COLO829 (cell line): ENCODE data around the gene TMEM128.
A peak's percentile ranks its signal among the peaks of the same experiment; 100 is the strongest.
"Not testable (repeated sequence)": the region's sequence is repeated elsewhere in the genome, so short reads cannot be mapped to it uniquely, and the experiment has no call there.

Experiments used
- DNase-seq: peaks from one replicate; pipeline ENCODE4 v3.0.0; 2012; ENCODE audit warnings: low spot score

TMEM128 gene

DNA sequence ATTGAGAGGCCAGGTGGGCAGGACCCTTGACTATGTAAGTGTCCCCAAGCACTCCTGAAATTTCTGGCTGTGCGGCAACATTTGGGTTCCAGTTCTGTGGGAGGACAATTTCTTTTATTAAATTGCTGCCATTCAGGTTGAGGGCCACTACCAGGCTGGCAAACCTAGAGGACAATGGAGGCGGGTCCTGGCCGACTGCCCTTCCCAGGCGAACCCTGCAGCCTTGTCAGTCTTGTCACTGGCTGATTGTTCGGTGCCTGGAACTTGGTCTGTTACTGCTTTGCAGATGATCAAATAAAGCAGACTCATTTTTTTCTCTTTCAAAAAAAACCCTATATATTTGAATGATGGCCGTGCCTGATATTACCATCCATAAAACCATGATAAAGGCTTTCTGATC lies 6.6 kb upstream of the TMEM128 start:
- DNase-seq: no peak

DNA sequence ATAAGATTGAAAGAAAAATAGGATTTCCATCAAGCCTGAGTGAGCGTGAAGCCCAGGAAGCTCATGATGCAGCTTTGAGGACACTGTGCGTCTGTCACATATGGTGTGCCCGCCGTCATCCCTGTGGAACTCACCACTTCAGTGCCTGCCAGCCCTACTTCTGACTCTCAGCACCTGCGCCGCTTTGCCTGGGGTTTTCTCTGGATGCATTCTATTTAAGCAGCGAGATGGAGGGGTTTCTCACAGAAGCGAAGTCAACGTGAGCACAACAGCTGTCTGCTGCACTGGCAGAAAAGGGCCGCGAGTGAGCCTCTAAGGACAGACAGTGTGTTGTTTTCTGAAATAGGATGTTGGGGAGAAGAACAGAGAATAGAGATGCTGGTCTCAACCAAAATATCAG lies 6.2 kb upstream of the TMEM128 start:
- DNase-seq: no peak

DNA sequence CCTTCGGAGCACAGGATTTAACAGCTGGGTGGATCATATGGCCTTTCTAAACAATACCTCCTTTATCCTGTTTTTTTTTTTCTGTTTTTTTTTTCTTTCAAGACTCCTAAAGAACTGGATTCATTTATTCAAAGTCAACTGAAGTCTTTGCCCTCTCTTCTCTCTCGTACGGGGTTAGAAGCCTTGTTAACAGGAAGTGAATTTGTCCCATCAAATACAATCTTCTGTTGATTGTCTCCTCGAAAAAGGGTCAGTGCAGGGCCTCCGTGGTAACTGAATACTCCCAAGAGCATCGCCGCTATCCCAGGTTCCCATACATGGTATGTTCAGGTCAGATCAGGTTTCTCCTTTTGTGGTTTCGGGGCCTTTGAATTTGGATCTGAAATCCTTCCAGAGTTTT lies 1.8 kb upstream of the TMEM128 start:
- peak; percentile 76 for DNase-seq

DNA sequence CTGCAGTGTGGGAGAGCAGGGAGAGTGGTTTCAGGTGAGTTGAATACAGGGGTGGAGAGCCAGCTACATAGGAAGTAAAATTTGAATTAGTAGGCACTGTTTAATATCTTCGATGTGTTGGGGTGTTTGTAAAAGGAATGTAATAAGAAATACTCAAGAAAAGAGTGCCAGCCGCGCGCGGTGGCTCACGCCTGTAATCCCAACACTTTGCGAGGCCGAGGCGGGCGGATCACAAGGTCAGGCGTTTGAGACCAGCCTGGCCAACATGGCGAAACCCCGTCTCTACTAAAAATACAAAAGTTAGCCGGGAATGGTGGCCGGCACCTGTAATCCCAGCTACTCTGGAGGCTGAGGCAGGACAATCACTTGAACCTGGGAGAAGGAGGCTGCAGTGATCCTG lies 1.3 kb upstream of the TMEM128 start:
- not testable (repeated sequence) for DNase-seq

DNA sequence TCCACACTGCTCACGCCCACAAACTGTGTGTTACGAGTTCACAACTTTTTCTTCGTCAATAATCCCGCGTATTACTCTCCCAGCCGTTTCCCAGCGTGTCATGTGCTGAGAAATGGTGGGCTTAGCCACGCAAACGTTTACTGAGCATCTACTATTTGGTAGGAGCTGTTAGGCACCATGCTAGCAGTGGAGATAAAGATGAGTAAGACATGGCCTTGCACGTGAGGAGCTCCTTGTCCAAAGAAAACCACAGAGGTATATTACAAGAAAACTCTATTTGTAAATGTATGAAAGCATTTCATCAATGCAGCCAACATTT lies 821 bp upstream of the TMEM128 start:
- DNase-seq: peak; percentile 16

DNA sequence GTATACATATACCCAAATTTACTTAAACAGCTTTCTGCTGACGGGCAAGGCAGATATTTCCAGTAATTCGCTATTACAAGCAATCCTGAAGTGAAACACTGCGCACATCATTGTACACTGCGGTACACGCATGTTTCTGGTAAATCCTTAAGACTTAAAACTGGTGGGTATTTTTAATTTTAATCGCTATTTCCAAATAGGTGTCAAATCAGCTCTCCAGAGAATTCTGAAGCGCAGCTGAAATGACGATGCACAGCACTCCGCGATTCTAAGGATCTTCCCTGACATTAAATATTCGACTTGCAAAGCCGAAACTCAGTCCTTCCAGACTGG lies 361 bp downstream of the TMEM128 start:
- no peak for DNase-seq

DNA sequence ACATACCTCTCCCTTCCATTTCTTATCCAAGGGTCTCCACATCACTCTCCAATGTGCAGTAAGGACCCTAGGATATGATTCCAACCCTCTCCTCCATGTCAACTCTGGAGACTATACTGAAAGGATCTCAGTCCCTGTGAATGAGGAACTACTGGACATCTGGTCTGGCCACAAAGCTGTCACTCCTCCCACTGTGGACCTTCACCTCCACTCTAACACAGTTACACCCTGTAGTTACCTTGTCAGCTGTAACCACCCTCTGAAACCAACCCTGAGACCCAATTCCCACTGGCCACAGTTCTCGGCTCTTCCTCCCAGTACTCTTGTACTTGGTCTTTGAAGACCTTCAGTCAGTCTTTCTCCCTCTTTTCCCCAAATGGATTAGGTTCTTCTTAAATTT lies 2.9 kb downstream of the TMEM128 start:
- no peak for DNase-seq

DNA sequence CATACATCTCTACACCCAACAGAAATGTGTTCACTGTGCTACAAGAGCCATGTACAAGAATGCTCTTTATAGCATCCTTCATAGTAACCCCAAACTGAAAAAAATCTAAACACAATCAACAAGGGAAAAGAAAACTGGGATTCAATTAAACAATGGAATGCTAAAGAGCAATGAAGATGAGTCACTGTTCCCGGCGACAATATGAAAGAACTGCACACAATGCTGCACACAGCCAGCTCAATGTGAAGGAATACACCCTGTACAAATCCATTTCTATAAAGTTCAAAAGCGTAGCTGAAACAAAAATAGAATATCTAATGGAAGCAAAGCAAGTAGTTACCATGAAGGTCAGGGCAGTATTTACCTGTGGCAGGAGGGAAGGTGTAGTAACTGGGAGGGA lies 8.5 kb downstream of the TMEM128 start:
- not testable (repeated sequence) for DNase-seq

DNA sequence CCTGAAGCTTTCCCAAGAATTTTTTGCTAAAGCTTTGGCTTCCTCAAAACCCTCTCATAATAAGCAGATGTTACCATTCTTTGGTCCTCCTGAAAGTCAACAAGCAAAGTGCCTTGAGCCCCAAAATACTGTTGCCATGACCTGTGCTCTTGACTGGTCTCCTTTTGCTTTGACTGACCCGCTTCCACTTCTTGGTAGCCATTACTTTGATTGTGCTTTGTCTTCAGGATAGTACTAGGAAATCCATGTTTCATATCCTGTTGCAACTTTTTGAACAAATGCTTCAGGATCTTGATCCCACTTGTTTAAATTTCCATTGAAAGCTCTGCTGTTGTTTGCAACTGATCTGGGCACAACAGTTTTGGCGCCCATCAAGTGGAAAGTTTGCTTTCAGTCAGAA lies 14.4 kb downstream of the TMEM128 start:
- DNase-seq: no peak

DNA sequence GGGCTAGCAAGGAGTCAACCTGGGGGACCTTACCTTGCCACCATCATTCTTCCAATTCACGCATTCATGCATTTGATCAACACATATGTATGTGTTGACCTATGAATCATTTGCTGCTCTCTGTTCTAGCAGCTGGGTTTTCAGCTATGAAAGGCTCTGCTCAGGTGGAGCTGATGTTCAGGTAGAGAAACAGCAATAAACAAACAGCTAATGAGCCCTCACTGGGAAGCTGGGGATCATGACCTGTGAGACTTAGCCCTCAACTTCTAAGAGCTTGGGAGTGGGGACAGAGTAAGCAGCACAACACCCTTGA lies 19.7 kb downstream of the TMEM128 start:
- no peak for DNase-seq

DNA sequence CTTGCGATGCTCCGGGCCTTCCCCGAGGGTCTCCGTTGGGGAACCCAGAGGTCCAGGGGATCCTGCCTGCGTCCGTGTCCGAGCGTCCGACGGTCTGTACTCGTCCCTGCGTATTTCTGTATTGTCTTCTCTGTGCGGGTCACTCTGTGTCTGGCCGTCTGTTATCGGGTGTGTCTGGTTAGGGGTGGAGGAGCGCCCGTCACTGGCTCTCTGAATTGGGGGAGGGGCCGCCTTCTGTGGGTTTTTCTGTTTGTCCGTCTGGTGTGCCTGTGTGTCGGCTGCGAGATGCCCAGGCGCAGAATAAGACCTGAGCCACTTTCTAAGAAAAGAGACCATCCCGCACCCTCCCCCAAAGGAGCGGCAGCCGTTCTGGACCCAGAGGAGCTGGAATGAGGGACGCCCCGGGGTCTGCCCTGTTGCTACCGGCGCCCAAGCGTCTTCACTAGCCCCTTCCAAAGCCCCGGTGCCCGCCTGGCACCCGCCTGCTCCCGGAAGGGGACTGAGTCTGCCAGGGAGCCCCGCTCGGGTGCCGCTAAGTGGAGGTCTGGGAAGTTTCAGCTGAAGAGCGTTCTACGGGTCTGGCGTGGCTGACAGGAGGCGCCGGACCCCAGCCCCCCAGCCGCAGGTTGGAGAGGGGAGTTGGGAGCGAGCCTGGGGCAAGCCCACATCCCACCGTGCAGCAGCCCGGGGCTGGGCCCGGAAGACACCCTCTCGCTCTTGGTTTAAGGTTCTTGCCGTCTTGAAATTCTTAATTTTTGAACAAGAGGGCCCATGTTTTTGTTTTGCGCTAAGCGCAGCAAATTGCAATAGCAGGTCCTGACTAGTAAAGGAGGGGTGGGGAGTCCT lies 20.3 kb downstream of the TMEM128 start:
- DNase-seq: no peak

DNA sequence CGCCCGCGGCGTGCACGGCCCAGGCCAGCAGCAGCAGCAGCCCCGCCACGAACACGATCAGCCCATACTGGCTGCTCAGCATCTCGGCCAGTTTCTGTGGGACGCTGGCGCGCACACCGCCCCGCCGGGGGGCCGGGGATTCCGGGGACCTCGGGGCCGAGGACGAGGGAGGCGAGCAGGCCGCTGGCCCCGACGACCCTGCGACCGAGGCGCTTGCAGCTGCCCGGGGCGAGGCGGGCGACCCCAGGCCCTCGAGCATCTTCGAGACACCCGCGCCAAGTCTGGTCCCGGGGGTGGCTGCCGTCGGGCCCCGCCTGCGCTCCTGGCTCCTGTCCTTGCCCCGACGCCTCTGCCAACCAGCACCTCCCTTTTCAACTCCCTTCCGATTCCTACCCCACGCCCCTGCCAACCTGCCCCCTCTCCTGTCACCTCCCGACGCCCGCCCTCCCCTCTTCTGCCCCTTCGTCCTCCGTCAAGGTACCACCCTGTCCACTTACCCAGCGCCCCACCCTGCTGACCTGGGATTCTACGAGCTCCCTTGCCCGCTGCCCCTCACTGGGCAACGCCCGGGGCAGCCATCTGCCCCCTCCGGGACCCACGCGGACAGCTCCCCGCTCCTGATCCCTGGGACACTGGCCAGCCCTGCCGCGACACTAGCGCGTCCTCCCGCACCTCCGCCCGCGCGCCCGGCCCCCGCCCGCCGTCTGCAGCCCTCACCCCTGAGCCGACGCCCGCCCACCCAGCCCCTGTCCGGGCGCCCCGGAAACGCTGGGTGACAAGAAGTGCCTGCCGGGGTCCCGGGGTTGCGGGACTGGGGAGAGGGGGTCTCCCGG lies 21.2 kb downstream of the TMEM128 start, which contains the start of gene OTOP1:
Gene OTOP1 (minus strand): TSS at position 324 of the 833 bp plus-strand sequence. CDS start 65 bp downstream, at position 259.
- DNase-seq: no peak

DNA sequence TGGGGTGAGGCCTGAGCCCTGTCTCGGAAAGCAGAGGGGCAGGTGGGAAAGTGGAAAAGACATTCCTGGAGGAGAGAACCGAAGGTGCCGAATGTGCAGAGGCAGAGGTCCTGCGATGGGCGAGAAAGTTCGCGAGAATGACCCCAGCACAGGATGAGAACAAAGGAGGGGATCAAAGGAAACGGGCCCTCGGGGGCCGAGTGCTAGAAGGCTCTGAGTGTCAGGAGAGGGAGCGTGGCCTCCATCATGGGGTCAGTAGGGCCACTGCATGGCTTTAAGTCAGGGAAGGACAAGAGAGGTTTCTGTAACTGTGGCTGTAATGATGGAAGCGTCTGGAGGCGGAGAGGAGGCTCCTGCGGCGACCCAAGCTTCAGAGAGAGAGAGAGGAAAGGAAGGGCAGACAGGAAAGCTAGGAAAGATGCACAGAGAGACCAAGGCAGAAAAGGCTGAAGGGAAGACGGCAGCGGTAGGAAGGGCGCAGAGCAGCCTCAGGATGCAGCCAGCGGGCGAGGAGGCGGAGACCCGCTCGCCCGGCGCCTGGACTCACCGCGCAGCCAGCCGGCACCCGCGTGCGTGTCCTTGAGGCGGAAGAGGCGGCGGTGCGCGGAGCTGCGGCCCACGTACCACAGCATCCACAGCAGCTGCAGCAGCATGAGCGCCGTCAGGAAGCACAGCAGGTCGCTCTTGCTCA lies 22.0 kb downstream of the TMEM128 start:
- DNase-seq: no peak

DNA sequence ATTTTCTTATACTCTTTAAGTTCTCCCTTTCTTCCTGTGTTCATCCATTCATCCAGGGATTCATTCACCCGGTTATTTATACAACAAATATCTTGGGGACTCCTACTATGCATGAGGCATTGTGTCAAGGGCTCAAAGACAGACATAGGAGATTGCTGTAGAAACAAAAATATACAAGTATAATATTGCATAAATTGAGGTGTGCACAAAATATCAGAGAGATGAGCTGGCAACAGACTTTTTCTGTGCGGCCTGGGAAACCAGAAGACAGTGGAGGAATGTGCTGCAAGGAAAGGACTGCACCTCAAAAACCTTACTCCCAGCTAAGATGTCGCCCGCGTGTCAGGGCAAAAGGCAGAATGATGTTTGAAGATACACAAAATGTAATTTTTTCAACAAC lies 30.9 kb downstream of the TMEM128 start:
- DNase-seq: no peak

DNA sequence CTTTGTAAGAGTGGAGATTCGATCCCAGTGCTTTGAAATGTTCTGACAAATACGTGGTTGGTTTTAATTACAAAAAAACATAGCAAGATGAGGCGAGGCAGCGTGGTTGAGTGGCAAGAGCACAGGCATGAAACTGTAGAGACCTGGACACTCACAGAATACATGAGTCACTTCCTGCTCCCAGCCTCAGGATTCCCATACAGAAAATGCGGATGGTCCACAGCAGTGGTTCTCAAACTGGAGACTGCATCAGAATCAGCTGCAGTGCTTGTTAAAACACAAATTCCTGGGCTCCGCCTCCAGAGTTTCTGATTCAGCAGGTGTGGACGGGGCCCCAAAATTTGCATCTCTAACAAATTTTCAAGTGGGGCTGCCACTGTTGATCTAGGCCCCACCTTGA lies 31.4 kb downstream of the TMEM128 start:
- DNase-seq: no peak

DNA sequence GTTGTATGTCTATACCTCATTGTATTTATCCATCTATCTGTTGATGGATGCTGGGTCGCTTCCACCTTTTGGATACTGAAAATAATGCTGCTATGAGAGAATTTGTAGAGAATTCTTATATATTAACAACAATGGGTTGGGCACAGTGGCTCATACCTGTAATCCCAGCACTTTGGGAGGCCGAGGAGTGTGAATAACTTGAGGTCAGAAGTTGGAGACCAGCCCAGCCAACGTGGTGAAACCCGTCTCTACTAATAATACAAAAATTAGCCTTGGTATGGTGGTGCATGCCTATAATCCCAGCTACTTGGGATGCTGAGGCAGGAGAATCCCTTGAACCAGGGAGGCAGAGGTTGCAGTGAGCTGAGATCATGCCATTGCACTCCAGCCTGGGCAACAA lies 34.3 kb downstream of the TMEM128 start:
- DNase-seq: not testable (repeated sequence)

DNA sequence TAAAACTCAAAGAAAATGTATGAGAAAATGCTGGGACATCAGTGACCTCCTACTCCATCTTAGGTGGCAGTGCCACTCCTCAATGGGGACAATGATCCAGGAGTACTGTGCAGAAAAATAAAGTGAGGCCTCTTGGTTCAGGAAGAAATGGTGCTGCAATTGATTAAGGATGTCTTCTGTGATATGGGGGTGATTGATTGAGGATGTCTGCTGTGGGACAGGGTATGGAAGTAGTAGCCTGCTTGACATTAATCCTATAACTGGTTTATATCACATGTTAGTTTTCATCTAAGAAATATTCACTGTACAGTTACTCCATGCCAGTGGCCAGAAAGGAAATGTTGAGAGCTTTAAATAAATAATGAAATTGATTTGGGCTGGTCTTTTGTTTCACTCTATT lies 41.8 kb downstream of the TMEM128 start:
- no peak for DNase-seq

DNA sequence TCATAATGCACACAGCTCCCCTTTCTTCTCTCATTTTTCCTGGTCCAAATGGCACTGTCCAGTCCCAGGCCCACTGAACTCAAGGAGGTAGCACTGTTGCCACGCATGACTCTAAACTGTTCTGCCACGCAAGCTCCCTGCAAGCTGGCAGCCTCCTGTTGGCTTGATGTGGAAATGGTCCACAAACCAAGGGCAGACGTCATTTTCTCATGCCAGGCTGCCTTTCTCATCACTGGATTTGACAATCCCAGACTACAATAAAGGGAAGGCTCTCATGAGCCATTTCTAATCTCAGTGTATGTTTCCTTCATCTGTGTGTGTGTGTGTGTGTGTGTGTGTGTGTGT lies 43.6 kb downstream of the TMEM128 start:
- no peak for DNase-seq

DNA sequence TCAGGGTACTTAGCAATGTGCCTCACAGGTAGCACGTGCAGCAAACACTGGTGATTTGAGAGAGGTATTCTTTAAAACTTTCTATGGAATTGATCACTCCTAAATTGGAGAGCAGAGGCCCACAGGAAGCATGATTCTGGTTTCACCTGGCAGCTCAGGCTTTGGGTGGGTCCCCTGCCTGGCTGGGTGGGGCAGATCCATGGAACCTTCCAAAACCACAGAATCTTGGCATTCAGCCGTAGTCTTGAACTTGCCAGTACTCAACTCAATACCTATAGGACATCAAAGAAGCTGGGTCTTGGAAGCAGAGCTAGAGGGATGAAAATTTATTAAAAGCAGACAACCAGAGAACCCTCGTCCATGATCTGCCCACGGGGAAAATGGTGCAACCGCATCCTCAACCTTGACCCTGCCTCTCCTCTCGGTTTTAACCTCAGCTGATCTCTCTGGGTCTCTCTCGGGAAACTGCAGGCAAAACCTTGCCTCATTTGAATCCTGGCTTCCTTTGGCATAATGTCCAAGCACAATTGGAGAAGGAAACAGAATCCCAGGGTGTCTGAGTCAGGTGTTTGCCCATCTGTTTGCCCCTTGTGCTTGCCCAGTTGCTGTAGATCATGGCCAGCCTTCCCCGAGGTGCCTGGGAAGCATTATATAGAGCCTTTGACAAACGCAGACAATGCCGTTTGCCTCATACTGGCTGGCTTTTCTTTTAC lies 44.2 kb downstream of the TMEM128 start:
- no peak for DNase-seq

DNA sequence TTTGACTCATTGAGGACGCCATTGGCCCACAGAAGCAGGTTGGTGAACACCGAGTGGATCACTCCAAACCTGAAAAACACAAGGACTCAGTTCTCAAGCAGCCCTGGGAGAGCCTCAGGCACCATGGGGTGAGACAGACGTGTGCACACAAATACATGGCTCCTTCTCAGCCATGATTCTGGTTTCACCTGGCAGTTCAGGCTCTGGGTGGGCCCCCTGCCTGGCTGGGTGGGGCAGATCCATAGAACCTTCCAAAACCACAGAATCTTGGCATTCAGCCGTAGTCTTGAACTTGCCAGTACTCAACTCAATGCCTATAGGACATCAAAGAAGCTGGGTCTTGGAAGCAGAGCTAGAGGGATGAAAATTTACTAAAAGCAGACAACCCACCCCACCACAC lies 45.5 kb downstream of the TMEM128 start:
- DNase-seq: no peak

DNA sequence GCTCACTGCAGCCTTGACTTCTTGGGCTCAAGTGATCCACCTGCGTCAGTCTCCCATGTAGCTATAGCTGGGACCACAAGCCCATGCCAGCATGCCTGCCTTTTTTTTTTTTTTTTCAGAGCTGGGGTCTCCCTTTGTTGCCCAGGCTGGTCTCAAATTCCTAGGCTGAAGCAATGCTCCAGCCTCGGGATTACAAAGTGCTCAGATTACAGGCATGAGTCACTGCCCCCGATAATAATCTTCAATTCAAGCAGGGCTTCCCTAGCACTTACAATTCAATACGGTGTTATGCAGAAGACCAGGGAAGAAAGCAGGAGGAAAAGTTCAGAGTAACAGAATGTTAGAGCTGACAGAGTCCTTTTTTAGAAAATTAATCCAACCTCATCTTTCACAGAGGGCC lies 47.4 kb downstream of the TMEM128 start:
- DNase-seq: no peak

DNA sequence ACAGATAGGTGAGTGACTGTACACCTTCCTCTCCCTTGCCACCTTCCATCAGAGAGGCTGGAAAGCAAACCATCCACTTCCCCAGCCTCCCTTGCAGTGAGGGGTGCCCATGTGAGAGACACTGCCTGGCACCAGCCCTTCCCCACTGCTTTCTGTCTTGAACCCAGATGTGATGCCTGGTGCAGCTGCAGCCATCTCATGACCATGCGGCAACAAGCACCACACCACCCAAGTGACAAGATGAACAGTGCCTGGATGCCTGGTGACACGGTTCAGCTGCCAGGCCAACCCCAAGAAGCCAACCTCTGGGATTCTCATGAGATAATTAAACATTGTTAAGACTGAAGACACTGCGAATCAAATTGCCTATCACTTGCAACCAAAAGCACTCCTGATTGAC lies 52.7 kb downstream of the TMEM128 start:
- DNase-seq: no peak

DNA sequence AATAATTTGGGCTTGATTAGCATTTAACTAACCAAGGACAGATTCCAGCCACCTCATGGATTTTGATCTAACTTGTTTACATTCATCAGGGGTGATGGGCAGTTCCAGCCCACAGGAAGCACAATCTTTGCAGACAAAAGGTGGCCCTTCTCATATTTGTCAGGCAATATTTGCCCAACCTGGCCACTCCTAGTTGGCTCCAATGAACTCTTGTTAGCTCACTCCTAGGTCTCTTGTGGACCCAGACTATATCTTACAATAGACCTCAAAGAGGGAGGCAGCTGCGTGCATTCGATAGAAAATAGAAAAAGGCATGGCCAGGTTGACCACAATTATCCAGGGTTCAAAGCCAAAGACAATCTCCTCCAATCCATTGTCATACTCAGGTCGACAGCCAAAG lies 59.5 kb downstream of the TMEM128 start:
- not testable (repeated sequence) for DNase-seq
